ENCODE results near the gene C1orf21.

C1orf21 gene

DNA sequence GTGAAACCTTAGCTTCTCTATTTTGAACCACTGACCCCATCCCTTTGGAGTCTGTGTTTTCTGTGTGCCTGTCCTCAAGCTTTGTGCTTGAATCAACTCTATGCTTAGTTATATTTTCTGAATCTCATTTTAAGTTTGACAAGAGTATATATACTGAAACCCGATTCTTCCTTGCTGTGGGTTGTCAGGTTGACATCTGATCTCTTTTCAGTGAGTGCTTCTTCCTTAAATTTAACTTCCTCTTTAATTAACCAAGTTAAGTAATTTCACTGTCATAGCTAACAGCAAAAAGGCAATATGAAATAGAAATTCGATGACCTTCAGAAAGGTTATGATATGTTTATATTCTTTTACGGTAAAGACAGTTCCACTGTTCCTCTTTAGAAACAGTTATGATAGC, 69.4 kb downstream of the C1orf21 start:
- in situ Hi-C loops (cut with HindIII; ENCODE audit: low pct_ligation_motif_present, low sequenced_read_pairs): no loop called here
- Histone ChIP-seq H3K27ac (no peak overlapping the region), H3K4me3 (ENCODE audit: low read depth, low read length) (no peak overlapping the region), H3K27me3 (replicated peaks) (no peaks in the 10 kb centered on the region), H3K36me3 (replicated peaks) (no peaks in the 10 kb centered on the region)
- no peak for DNase-seq
- TF ChIP-seq, protein P1, sequence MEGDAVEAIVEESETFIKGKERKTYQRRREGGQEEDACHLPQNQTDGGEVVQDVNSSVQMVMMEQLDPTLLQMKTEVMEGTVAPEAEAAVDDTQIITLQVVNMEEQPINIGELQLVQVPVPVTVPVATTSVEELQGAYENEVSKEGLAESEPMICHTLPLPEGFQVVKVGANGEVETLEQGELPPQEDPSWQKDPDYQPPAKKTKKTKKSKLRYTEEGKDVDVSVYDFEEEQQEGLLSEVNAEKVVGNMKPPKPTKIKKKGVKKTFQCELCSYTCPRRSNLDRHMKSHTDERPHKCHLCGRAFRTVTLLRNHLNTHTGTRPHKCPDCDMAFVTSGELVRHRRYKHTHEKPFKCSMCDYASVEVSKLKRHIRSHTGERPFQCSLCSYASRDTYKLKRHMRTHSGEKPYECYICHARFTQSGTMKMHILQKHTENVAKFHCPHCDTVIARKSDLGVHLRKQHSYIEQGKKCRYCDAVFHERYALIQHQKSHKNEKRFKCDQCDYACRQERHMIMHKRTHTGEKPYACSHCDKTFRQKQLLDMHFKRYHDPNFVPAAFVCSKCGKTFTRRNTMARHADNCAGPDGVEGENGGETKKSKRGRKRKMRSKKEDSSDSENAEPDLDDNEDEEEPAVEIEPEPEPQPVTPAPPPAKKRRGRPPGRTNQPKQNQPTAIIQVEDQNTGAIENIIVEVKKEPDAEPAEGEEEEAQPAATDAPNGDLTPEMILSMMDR (IDR thresholded peaks at IDR 0.05; ENCODE audit: low read depth, low read length, missing control alignments): no peak

DNA sequence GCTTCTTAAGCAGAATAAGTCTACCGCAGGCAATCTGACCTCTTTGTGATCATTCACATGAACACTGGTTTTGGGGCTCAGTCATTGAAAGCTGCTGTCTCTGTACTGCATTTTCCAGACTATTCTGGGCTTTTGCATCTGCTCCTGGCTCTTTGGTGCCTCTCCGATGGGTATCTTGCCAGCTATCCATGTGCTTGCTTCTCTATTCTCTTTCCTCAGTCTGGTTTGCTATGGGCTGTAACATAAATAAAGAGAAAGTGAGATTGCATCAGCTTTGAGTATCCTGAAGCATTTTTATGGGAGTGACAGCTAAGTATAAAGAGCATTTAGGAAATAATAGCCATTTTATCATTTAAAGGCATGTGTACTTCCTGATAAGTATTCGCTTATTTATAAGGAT, 70.7 kb downstream of the C1orf21 start:
- TF ChIP-seq, protein P1 (IDR thresholded peaks at IDR 0.05; ENCODE audit: low read depth, low read length, missing control alignments): no peak
- Histone ChIP-seq H3K36me3 (replicated peaks) (no peaks in the 10 kb centered on the region), H3K27ac (no peak overlapping the region), H3K27me3 (replicated peaks) (no peaks in the 10 kb centered on the region), H3K4me3 (ENCODE audit: low read depth, low read length) (no peak overlapping the region)
- DNase-seq: no peak
- in situ Hi-C loops (cut with HindIII; ENCODE audit: low pct_ligation_motif_present, low sequenced_read_pairs): no loop called here

DNA sequence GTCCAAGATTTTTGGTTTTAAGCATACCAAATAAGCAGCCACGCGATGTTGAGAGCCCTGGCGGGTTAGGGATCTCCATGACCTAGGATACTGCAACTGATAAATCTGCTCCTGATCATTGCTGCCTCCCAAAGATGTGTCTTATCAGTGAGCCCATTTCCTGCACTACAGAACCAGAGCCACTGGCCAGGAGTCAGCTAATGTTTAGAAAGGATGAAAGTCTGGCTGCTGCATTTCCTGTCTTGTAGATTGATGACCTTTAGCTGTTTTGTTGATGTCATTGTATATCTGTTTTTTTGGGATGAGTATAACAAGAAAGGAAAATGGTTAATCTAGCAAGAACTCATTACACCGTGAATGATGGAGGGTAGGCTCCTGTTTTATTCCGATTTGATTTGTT, 74.5 kb downstream of the C1orf21 start:
- no peak for DNase-seq
- Histone ChIP-seq H3K27me3 (replicated peaks) (no peaks in the 10 kb centered on the region), H3K27ac (no peak overlapping the region), H3K36me3 (replicated peaks) (no peaks in the 10 kb centered on the region), H3K4me3 (ENCODE audit: low read depth, low read length) (no peak overlapping the region)
- TF ChIP-seq, protein P1 (IDR thresholded peaks at IDR 0.05; ENCODE audit: low read depth, low read length, missing control alignments): no peak
- in situ Hi-C loops (cut with HindIII; ENCODE audit: low pct_ligation_motif_present, low sequenced_read_pairs): no loop called here

DNA sequence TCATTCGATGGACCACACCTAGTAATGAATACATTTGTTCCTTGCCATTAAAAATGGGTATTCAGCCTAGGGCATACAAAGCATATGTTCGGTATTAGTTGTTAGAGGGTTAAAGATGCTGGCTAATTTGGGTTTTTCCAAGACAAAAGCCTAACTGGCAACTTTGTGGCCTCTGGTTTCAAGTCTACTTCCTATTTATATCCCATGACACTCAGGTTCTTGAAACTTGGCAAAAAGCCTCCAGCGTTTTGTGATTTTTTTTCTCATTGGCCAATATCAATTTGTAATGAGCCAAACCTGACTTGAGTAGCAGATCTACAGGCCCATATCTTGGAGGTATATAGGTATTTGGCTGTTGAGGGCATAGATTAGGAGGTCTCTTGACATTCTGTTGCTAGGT, 75.3 kb downstream of the C1orf21 start:
- no peak overlapping the region for H3K4me3 ChIP-seq (ENCODE audit: low read depth, low read length)
- no peaks in the 10 kb centered on the region for H3K36me3 ChIP-seq (replicated peaks)
- H3K27me3 ChIP-seq (replicated peaks): no peaks in the 10 kb centered on the region
- H3K27ac ChIP-seq: no peak overlapping the region
- TF ChIP-seq, protein P1 (IDR thresholded peaks at IDR 0.05; ENCODE audit: low read depth, low read length, missing control alignments): no peak
- DNase-seq: no peak
- in situ Hi-C loops (cut with HindIII; ENCODE audit: low pct_ligation_motif_present, low sequenced_read_pairs): no loop called here

DNA sequence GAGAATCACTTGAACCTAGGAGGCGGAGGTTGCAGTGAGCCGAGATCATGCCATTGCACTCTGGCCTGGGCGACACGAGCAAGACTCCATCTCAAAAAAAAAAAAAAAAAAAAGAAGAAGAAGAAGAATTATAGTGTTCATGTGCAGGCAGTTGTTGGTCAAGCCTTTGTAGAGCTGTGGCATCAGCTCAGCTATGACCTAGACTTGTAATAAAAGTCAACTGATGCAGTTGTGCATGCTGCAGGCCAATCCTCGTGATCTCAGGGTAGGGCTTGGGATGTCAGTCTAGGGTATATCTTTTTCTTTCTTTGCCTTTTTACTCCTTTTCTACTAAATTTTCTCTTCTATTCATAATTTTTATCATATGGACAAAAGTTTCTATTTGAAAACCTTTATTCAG, 76.2 kb downstream of the C1orf21 start:
- TF ChIP-seq, protein P1 (IDR thresholded peaks at IDR 0.05; ENCODE audit: low read depth, low read length, missing control alignments): no peak
- no peaks in the 10 kb centered on the region for H3K27me3 ChIP-seq (replicated peaks)
- no peak for DNase-seq
- no peak overlapping the region for H3K27ac ChIP-seq
- H3K36me3 ChIP-seq (replicated peaks): no peaks in the 10 kb centered on the region
- in situ Hi-C loops (cut with HindIII; ENCODE audit: low pct_ligation_motif_present, low sequenced_read_pairs): no loop called here
- no peak overlapping the region for H3K4me3 ChIP-seq (ENCODE audit: low read depth, low read length)

DNA sequence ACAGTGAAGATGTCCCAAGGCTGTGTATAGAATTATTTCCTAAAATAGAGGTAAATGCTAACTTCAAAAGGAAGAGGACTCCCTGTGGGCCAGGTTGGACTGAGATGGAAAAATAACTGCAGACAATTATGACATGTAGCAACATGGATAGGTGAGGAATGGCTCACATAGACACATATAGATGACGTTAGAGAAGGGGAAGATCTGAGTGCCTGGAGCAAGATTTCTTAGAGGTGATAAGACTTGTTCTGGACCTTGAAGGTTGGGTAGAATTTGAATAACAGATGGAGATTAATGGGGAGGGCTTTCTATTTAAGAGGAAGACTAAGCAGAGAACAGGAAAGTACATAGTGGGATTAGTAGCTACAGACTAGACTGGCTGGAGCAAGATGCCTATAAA, 76.9 kb downstream of the C1orf21 start:
- TF ChIP-seq, protein P1 (IDR thresholded peaks at IDR 0.05; ENCODE audit: low read depth, low read length, missing control alignments): no peak
- Histone ChIP-seq H3K27me3 (replicated peaks) (no peaks in the 10 kb centered on the region), H3K27ac (no peak overlapping the region), H3K4me3 (ENCODE audit: low read depth, low read length) (no peak overlapping the region), H3K36me3 (replicated peaks) (no peaks in the 10 kb centered on the region)
- no peak for DNase-seq
- in situ Hi-C loops (cut with HindIII; ENCODE audit: low pct_ligation_motif_present, low sequenced_read_pairs): no loop called here

Measured in brain microvascular endothelial cell (primary cell).